GM12878 (cell line): Measurements from ENCODE around the gene RANGAP1.
"Not testable (repeated sequence)": the region's sequence is repeated elsewhere in the genome, so short reads cannot be mapped to it uniquely, and the experiment has no call there.

Experiments used
- MYB ChIP-seq: fragments of 150-350 bp; IDR thresholded peaks from 2 replicates; pipeline ENCODE4 v1.6.1; 2014; ENCODE audit warnings: mild to moderate bottlenecking, low read depth, low read length, borderline replicate concordance
- POLR2A ChIP-seq: IDR thresholded peaks from 2 replicates; pipeline ENCODE4 v1.6.1; 2011; ENCODE audit warnings: low read depth, mild to moderate bottlenecking, low read length
- USF2 ChIP-seq: IDR thresholded peaks from 2 replicates; pipeline ENCODE4 v1.6.1; 2011; ENCODE audit warnings: low read depth, low read length, improper control_type of control experiment, borderline replicate concordance
- TF ChIP-seq, protein P1 (sequence below), 3 experiments: IDR thresholded peaks in 2 of 3; conservative IDR thresholded peaks in 1 of 3; 2 replicates each; pipeline ENCODE4 v1.5.1; 2011; ENCODE audit warnings: low read depth in 3 of 3, low read length in 3 of 3, mild to moderate bottlenecking in 3 of 3, control low read depth in 2 of 3, moderate library complexity in 2 of 3, inconsistent platforms in 1 of 3, mixed read lengths in 1 of 3; ENCODE audit not compliant: control insufficient read depth in 2 of 3, insufficient read depth in 1 of 3; ENCODE audit errors: extremely low read depth in 1 of 3

- TF ChIP-seq USF2, POLR2A, MYB: not testable (repeated sequence)
- TF ChIP-seq, protein P1, sequence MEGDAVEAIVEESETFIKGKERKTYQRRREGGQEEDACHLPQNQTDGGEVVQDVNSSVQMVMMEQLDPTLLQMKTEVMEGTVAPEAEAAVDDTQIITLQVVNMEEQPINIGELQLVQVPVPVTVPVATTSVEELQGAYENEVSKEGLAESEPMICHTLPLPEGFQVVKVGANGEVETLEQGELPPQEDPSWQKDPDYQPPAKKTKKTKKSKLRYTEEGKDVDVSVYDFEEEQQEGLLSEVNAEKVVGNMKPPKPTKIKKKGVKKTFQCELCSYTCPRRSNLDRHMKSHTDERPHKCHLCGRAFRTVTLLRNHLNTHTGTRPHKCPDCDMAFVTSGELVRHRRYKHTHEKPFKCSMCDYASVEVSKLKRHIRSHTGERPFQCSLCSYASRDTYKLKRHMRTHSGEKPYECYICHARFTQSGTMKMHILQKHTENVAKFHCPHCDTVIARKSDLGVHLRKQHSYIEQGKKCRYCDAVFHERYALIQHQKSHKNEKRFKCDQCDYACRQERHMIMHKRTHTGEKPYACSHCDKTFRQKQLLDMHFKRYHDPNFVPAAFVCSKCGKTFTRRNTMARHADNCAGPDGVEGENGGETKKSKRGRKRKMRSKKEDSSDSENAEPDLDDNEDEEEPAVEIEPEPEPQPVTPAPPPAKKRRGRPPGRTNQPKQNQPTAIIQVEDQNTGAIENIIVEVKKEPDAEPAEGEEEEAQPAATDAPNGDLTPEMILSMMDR (IDR thresholded peaks at IDR 0.05 in 2 of 3, conservative IDR thresholded peaks at IDR 0.05 in 1 of 3; ENCODE audit: control insufficient read depth in 2 of 3, extremely low read depth in 1 of 3, insufficient read depth in 1 of 3, low read depth in 3 of 3, low read length in 3 of 3), result not testable (repeated sequence)
Observed at GRCh38 chr22:41294816-41295215, 8.8 kb upstream of the RANGAP1 start.
